C4-2B (cell line): ENCODE results near the gene PDSS2.

ENCODE experiments used
- ZFX ChIP-seq: fragments of 450-650 bp; IDR thresholded peaks from 2 replicates; pipeline ENCODE4 v1.6.1; 2017
- TF ChIP-seq, protein P1 (sequence below): fragments of 450-650 bp; conservative IDR thresholded peaks from 2 replicates; pipeline ENCODE4 v1.5.1; 2017; ENCODE audit warnings: mild to moderate bottlenecking

DNA sequence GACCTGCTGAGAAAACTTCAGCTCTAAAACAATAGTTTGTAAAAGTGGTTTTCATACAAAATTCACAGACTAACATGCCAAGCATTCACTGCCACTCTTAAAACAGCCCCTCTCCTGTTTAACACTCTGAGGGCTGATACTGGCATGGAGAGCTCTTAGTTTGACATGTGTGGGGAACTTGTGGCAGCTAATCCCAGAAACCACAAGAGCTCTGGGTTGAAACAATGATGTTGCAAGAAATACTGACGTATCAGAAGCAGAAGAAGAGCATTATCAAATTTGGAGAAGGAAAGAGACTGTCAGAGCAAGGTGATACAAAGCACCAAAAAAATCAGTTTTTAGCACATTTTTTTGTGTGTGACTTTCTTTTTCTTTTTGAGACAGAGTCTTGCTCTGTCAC, 349.2 kb downstream of the PDSS2 start:
- TF ChIP-seq, protein P1, sequence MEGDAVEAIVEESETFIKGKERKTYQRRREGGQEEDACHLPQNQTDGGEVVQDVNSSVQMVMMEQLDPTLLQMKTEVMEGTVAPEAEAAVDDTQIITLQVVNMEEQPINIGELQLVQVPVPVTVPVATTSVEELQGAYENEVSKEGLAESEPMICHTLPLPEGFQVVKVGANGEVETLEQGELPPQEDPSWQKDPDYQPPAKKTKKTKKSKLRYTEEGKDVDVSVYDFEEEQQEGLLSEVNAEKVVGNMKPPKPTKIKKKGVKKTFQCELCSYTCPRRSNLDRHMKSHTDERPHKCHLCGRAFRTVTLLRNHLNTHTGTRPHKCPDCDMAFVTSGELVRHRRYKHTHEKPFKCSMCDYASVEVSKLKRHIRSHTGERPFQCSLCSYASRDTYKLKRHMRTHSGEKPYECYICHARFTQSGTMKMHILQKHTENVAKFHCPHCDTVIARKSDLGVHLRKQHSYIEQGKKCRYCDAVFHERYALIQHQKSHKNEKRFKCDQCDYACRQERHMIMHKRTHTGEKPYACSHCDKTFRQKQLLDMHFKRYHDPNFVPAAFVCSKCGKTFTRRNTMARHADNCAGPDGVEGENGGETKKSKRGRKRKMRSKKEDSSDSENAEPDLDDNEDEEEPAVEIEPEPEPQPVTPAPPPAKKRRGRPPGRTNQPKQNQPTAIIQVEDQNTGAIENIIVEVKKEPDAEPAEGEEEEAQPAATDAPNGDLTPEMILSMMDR, result no peak
- TF ChIP-seq ZFX, result no peak
